B cell (primary cell): ENCODE data around the gene SWAP70.

ENCODE experiments used
- EZH2 ChIP-seq: IDR thresholded peaks from 2 replicates; pipeline ENCODE4 v1.6.1; 2012; ENCODE audit warnings: borderline replicate concordance, low read depth, mild to moderate bottlenecking, moderate library complexity, low read length; ENCODE audit not compliant: insufficient read depth, poor library complexity, severe bottlenecking
- TF ChIP-seq, protein P1 (sequence below): fragments of 200-600 bp; IDR thresholded peaks from one replicate; pipeline ENCODE4 v1.8.0; 2022; ENCODE audit warnings: antibody characterized with exemption, mild to moderate bottlenecking

DNA sequence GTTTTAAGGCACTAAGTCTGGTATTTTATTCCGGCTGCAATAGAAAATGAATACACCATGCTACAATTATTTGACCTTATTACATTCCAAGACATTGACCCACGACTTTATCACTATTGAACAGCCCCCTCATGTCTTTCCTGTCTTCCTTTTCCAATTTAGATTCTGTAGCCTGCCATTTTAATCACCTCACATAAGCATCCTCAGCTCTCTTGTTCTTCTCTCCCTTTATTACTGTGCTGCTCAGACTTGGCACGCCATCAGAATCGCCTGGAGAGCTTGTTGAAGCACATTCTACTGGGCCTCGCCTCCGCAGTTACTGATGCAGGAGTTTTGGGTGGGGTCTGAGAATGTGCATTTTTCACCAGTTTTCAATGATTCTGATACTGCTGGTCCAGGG is 38.7 kb upstream of the SWAP70 start:
- TF ChIP-seq, protein P1, sequence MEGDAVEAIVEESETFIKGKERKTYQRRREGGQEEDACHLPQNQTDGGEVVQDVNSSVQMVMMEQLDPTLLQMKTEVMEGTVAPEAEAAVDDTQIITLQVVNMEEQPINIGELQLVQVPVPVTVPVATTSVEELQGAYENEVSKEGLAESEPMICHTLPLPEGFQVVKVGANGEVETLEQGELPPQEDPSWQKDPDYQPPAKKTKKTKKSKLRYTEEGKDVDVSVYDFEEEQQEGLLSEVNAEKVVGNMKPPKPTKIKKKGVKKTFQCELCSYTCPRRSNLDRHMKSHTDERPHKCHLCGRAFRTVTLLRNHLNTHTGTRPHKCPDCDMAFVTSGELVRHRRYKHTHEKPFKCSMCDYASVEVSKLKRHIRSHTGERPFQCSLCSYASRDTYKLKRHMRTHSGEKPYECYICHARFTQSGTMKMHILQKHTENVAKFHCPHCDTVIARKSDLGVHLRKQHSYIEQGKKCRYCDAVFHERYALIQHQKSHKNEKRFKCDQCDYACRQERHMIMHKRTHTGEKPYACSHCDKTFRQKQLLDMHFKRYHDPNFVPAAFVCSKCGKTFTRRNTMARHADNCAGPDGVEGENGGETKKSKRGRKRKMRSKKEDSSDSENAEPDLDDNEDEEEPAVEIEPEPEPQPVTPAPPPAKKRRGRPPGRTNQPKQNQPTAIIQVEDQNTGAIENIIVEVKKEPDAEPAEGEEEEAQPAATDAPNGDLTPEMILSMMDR: no peak
- TF ChIP-seq EZH2: no peak
